Measurements from ENCODE around the gene UNC45A.

UNC45A gene

DNA sequence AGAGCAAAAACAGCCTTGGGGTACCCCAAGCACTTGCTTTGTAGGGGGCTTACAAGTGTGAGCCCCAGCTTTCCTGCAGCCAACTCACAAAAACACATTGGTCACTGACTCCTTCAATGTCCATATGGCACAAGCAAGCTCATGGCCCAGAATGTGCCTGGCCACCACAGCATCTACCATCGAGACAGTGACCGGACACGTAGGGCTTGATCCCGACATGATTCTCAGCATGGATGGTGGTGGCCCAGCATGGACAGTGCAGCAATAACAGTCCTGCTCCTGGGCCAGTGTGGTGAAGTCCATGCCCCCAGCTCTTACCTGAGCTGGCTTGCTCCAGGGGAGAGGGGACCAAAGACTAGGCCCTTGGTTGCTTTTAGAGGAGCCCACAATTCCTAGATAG lies 6.0 kb downstream of the UNC45A start:
- DNase-seq = no peak

DNA sequence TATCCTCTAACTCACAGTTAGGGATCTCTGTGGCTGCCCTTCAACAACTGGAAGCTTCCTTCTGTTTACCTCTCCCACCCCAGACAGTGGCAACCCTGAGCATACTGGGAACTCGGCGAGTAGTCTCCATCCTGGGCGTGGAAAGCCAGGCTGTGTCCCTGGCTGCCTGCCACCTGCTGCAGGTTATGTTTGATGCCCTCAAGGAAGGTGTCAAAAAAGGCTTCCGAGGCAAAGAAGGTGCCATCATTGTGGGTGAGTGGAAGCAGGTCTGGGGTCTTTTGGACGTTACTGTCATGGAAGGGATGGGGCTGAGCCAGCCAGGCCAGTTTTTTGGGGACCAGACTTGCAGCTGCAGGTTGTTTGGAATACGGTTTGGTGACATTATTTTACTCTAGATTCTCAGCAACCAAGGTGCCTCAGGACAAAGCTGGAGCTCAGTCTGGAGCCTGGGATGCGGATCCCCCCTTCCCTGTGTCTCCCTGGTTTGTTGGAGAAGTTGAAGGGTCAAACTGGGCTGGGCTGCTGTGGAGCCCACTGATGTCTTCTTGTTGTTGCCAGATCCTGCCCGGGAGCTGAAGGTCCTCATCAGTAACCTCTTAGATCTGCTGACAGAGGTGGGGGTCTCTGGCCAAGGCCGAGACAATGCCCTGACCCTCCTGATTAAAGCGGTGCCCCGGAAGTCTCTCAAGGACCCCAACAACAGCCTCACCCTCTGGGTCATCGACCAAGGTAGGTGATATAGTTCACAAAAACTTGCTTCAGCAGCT lies 7.5 kb downstream of the UNC45A start:
- DNase-seq = no peak

DNA sequence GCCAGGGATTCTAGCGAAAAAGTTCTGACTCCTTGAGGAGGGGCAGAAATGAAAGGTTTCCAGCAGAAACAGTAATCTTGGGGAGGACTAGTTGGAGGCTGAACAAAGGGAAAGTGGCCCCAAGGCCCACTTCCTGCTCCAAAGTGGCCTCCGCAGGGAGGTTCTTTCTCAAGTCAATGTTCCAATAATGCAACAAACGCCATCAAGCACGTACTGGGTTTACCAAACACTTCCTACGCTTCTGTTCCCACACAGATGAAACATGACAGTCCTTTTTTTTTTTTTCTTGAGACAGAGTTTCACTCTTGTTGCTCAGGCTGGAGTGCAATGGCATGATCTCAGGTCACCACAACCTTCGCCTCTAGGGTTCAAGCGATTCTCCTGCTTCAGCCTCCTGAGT lies 10.0 kb downstream of the UNC45A start:
- no peak for DNase-seq

DNA sequence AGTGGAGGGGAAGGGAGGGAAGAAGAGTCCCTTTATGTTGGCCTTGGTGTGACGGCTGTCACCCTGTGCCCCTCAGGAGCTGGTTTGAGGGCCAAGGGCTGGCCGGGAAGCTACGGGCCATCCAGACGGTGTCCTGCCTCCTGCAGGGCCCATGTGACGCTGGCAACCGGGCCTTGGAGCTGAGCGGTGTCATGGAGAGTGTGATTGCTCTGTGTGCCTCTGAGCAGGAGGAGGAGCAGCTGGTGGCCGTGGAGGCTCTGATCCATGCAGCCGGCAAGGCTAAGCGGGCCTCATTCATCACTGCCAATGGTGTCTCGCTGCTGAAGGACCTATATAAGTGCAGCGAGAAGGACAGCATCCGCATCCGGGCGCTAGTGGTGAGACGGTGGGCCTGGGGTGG lies 11.5 kb downstream of the UNC45A start:
- no peak for DNase-seq

DNA sequence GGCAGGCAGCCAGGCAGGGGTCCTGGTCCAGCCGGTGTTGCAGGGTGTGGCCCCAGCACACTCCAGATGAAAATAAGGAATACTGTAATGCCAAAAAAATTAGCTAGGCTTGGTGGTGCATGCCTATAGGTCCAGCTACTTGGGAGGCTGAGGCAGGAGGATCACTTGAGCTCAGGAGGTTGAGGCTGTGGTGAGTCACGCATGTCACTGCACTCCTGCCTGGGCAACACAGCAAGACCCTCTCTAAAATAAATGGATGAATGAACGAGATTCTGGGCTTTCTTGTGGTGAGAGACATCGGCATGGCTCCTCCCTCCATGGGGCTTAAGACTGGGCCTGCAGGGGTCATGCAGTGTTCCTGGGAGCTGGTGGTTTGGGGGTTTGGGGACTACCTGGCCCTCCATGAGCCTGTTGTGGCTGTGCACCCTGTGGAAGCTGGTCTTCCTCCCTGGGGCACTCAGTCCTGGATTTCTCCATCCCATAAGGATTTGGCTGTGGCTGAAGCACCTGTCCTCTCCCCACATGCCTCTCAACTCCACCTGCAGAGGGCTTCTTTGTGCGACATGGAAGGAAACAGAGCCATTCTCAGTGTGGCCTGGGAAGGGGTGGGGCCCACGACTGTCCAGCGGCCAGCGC lies 12.0 kb downstream of the UNC45A start:
- DNase-seq = no peak

DNA sequence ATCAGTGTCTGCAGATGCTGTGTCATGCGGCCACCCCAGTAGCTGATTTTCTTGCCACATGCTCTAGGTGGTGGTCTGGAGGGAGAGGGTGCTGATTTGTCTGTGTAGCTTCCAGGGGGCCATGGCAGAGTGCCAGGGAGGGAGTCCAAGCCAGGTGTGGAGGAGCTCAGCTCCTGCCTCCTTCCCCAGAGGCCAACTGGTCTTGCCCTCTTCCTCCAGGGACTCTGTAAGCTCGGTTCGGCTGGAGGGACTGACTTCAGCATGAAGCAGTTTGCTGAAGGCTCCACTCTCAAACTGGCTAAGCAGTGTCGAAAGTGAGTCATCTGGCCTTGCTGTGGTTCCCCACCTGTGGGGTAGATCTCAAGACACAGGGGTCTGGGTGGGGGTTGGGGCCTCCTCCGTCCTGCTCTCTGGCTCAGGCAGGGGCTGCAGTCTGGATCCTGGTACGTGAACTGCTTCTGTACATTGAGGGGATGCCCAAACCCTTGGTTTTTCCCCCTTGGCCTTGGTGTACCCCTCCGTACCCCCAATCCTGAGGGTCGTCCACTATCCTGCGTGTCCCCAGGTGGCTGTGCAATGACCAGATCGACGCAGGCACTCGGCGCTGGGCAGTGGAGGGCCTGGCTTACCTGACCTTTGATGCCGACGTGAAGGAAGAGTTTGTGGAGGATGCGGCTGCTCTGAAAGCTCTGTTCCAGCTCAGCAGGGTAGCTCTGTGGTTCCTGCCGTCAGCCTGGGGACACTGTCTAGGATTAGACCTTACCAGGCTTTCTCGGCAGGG lies 12.7 kb downstream of the UNC45A start:
- no peak for DNase-seq

DNA sequence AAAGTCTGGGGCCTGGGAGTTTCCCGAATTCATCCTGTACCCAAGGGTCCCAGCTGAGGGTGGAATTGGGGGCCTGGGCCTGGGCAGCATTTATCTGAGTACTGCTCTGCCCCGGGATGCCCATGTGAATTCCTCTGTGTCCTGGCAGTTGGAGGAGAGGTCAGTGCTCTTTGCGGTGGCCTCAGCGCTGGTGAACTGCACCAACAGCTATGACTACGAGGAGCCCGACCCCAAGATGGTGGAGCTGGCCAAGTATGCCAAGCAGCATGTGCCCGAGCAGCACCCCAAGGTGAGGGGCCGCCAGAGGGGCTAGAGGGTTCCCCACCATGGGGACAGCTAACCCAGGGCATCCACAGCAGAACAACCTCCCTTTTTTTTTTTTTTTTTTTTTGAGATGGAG lies 13.4 kb downstream of the UNC45A start:
- no peak for DNase-seq

DNA sequence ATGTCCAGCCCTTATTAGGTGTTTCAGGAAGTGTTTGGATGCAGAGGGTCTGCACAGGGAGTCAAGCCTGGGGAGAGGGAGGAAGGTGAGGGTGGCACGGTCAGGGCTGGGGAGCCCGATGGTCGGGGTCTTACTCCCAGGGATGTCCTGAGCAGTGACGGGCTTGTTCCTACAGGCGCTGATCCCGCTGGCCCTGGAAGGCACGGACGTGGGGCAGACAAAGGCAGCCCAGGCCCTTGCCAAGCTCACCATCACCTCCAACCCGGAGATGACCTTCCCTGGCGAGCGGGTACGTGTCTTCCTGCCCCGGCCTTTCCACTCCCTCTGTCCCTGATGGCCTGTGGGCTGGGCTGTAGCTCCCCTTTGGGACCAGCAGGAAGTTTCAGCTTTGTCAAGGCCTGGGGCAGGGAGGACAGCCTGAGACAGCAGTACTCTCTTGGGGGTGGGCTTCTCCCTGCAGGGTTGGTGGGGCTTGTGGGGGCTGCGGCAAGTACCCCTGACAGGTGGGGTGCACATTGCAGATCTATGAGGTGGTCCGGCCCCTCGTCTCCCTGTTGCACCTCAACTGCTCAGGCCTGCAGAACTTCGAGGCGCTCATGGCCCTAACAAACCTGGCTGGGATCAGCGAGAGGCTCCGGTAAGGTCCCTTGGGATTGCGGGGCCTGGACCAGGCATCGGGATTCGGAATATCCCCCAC lies 15.0 kb downstream of the UNC45A start:
- DNase-seq = no peak

DNA sequence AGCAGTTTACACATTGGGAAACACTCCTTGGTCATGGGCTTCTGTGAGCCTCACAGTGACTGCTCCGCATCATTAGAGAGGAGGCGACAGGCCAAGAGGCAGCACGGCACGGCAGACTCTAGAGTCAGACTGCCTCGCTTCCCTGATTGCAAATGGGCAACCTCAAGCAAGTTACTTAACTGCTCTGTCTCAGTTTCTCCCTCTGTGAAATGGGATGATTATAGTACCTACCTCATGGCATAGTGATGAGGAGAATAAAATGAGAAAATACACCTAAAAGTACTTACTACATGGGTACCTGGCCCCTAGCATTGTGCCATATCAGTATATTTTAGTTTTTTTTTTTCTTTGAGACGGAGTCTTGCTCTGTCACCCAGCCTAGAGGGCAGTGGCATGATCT lies 15.6 kb downstream of the UNC45A start:
- no peak for DNase-seq

DNA sequence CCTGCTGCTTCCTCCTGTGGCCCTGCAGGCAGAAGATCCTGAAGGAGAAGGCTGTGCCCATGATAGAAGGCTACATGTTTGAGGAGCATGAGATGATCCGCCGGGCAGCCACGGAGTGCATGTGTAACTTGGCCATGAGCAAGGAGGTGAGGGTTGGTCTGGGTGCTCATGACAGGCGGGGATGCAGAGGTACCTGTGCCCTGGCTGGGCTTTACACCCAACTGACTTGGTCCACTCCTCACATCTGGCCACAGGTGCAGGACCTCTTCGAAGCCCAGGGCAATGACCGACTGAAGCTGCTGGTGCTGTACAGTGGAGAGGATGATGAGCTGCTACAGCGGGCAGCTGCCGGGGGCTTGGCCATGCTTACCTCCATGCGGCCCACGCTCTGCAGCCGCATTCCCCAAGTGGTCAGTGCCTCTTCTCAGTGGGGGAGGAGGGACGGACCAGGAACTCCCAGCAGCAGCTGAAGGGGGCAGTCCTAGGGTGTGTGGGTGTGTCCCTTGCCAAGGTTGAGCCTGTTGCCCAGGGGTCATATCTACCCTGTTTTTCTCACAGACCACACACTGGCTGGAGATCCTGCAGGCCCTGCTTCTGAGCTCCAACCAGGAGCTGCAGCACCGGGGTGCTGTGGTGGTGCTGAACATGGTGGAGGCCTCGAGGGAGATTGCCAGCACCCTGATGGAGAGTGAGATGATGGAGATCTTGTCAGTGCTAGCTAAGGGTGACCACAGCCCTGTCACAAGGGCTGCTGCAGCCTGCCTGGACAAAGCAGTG lies 18.0 kb downstream of the UNC45A start:
- DNase-seq = no peak

DNA sequence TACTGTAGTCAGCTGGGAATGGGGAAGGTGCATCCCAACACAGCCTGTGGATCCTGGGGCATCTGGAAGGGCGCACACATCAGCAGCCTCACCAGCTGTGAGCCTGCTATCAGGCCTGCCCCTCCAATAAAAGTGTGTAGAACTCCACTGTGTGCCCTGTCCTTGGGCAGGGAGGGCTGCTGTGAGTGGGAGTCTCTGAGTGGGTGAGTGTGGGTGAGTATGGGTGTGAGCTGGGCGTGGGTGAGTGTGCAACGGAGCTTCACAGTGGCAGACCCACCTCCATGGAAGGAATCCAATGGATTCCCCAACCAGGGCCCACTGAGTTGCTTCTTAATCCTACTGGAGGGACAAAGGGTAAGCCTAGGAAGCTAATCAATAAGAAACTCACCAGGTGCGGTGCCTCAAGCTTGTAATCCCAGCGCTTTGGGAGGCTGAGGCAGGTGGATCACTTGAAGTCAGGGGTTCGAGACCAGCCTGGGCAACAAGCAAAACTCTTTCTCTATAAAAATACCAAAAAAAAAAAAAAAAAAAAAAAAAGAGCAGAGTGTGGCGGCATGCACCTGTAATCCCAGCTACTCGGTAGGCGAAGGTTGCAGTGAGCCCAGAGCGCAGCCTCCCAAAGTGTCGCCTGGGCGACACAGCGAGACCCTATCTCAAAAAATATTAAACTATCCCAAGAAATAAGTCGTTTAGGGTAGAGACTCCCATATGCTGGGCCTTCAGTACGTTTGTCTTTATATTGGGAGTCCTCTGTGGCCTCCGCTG lies 19.0 kb downstream of the UNC45A start:
- no peak for DNase-seq

DNA sequence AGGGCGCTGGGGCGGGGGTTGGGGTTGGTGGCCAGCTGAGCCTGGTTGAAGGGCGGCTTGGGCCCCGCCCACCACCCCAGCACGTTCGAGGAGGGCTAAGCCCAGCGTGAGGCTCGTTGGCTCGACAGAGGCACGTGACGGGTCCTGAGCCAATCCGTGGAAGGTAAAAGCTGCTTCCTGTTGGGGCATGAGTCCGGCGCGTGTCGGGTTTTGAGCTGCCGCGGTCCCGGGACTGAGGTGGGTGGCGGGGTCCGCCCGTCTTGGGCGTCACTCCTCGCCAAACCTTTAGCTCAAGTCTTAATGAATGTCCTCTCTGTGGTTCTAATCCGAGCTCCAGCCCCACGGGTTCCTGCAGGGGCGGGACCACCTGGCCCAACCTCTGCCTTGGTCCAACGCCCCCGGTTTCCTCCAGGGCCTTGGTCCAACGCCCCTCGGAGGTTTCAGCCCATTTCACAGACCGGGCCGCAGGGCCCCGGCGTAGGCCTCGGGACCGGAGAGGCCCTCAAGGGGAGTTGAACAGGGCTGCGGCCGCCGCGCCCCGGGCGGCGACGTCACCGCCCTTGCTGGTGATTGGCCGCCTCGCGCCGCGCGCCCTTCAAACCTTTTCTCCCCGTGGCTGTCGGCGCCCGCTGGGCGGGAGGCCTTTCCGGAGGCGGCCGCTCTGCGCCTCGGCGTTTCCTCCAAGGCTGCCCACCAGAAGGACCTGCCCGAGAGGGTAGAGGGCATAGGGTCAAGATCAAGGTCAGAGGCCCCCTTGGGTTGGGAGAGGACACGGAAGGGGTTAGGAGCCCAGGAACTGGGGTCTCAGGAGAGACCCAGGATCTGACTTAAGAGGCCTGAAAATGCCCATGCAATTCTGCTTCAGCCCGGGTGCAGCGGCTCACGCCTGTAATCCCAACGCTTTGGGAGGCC lies 19.9 kb downstream of the UNC45A start, which contains the start of gene RCCD1:
RCCD1 (plus strand) TSS at position 173 of the 912 bp plus-strand sequence. CDS start 1,851 bp downstream, outside the sequence.
- DNase-seq = peak; percentile 50 to 96 (median 90)

DNA sequence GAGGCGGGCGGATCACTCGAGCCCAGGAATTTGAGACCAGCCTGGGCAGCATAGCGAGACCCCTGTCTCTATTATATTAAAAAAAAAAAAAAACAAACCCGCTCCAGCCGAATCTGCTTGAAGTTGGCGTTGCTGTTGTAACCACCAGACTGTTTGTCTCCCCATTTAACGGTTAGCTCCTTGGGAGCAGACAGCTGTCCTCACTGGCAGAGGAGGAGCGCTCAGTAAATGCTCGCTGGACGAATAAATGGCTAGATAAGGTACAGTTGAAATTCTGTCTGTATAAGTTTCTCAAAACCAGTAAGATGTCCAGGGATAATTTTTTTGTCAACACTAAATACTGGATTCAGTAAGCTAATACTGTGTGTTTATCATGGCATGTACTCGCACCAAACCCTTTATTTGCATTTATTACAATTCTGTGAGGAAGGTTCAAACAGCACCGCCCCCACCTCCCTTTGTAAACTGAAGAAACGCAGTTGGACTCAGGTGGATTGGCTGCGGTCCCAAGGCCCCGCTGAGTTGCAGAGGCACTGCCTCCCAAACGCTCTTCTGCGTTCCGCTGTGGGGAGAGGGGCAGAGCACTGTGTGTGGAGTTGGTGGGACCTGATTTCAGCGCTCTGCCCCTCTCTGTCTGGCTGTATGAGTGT lies 20.7 kb downstream of the UNC45A start:
- no peak for DNase-seq

DNA sequence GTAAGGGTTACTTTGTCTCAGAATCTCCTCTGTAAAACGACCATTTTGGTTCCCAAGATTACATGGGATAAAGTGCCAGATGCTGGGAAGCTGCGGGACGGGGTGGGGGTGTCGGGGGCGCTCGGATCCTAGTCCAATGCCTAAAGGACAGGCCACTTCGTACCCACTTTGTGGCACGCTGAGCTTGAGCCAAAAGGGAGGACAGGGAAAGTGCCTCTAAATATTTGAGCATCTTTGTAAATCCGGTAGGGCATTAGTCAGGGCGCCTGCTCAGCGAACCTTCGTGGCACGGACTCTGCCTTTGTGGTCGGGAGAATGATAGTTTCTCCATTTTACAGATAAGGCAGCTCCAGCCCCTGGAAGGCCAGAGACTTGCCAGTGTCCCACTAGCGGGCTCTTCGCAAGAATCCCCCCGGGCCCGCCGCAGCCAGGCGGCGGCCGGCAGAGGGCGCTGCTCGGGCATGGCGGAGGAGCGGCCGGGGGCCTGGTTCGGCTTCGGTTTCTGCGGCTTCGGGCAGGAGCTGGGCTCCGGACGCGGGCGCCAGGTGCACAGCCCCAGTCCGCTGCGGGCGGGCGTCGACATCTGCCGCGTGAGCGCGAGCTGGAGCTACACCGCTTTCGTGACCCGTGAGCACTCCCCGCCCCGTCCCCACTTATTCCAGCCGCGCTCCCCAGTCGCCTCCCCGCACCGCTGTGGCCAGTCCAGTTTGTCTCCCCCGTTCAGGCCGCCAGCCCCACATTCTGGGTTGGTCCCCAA lies 21.4 kb downstream of the UNC45A start:
- DNase-seq = peak in 54 of 58 donors; percentile 7 to 79 (median 56)

DNA sequence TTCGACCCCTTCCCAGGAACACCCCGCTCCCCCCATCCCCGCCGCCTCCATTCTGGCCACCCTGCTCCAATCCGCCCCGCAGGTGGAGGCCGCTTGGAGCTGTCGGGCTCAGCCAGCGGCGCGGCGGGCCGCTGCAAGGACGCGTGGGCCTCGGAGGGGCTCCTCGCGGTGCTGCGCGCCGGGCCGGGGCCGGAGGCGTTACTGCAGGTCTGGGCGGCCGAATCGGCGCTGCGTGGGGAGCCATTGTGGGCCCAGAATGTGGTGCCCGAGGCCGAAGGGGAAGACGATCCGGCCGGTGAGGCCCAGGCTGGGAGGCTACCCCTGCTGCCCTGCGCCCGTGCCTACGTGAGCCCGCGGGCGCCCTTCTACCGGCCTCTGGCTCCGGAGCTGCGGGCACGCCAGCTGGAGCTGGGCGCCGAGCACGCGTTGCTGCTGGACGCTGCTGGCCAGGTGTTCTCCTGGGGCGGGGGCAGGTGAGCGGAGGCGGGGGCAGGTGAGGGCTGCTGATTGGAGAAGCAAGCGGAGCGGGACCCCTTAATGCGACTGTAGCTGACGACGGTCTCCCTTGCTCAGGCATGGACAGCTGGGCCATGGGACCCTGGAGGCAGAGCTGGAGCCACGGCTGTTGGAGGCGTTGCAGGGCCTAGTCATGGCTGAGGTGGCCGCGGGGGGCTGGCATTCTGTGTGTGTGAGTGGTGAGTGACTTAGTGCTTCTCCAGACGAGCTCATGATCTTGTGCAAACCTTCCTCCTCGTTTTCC lies 22.1 kb downstream of the UNC45A start:
- DNase-seq = peak in 25 of 58 donors; percentile 6 to 77 (median 40)

DNA sequence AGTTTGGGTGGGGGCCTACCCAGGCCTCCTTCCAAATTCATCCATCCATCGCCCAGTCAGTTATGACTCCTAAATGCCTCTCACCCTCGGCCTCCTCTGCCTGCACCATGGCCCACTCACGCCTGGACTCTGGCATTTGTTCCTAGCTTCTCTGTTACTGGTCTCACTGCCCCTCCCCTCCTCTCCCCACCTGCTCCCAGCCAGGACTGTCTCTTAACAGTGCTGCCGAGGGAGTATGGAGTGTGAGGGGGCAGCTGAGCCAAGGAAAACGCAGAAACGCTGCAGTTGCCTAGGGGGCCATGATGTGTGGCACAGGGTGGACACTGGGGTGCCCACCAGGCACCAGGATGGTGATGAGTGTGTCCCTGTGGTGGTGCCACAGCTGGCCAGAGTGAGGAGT lies 22.7 kb downstream of the UNC45A start:
- peak in 4 of 58 donors; percentile 39 to 52 (median 48) for DNase-seq
